Activated CD4-positive, alpha-beta memory T cell treated with anti-CD3 and anti-CD28 coated beads for 36 hours (primary cell): Measurements from ENCODE around the gene TP63. TPM values are rescaled to one million over a fixed set of nuclear protein-coding genes. Genes with fewer than 3 reads are reported as not detected.

Source experiments
- CTCF ChIA-PET: fragments of 350-600 bp; sonication (Branson Sonifier 250); formaldehyde crosslinking; loops from one replicate; lab custom pipeline; 2021; ENCODE audit warnings: antibody characterized with exemption, inconsistent platforms; lab: Charles Lee
- POLR2A ChIA-PET: fragments of 350-600 bp; sonication (Branson Sonifier 250); formaldehyde crosslinking; loops from one replicate; lab custom pipeline; 2021; ENCODE audit warnings: antibody characterized with exemption; lab: Charles Lee
- DNase-seq: peaks from one replicate; pipeline ENCODE4 v3.0.0-alpha.2; 2020
- H3K27ac Mint-ChIP-seq: one replicate; pipeline ENCODE4 v1.8.0; 2021; ENCODE audit warnings: mixed read lengths
- H3K27me3 Mint-ChIP-seq: one replicate; pipeline ENCODE4 v1.8.0; 2021; ENCODE audit warnings: mixed read lengths
- H3K36me3 Mint-ChIP-seq: one replicate; pipeline ENCODE4 v1.8.0; 2021; ENCODE audit warnings: mixed read lengths
- H3K4me1 Mint-ChIP-seq: one replicate; pipeline ENCODE4 v1.8.0; 2021; ENCODE audit warnings: low read depth, mixed read lengths
- H3K4me3 Mint-ChIP-seq: one replicate; pipeline ENCODE4 v1.8.0; 2021; ENCODE audit warnings: mild to moderate bottlenecking, mixed read lengths
- H3K9me3 Mint-ChIP-seq: one replicate; pipeline ENCODE4 v1.8.0; 2021; ENCODE audit warnings: mixed read lengths
- intact Hi-C: fragments of 100-400 bp; cut with micrococcal nuclease; formaldehyde crosslinking; loops from one replicate; pipeline ENCODE4 v1.15.1; 2023
- total RNA-seq, 2 experiments: library from RNA; stranded (reverse); gene quantifications; one replicate each; pipeline ENCODE4 v1.2.3, GENCODE V29; 2021

TP63 gene
- total RNA-seq, 2 experiments from 2014 or later, result 0.52 to 0.94 TPM

DNA sequence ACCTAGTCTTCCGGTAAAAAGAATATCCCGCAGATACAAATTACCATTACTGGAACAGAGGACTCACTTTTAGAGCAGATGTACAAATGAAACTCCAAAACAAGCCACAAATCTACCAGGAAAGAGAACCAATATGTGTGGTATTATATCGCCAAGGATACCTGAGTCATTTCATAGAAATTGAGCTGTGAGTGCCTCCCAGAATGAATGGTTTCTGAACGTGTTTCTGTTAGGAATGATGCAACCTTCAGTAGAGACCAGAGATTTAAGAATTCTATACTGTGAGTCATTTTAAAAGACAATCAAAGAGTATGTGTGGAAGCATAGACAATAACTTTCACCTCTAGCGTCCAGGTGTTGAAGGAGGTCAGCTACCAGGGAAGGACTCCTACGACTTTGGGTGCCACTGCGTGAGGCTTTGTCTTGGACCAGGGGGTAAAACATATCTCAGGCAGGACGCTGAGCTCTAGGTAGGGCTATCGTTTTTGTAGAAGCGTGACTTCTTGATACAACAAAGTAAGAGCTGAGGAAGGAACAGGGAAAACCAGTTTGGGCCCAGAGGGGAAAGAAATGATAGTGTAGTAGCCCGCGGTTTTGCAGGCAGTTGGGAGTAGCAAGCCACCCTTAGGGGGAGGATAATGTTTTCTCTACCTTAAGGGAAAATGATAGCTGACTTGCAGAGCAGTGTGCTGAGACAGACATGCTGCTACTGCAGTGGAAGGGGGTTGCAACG, 210.4 kb downstream of the TP63 start:
- ChIA-PET CTCF (interaction anchor here (1.1 to 1.5 kb wide), 2 partner anchors 107 to 324 kb away, joined by 3 to 4 read pairs; no protein-coding TSS in a partner anchor), POLR2A (interaction anchor here (1.4 kb wide), 1 partner anchor 553 kb away, joined by 3 read pairs; no protein-coding TSS in a partner anchor)
- no peak overlapping the region for H3K27ac Mint-ChIP-seq
- H3K36me3 Mint-ChIP-seq, result no peaks in the 10 kb centered on the region
- no peak for DNase-seq
- intact Hi-C loops, result loop anchor here (1.0 to 10.0 kb wide), 4 partner anchors 87 to 517 kb away; no protein-coding TSS in a partner anchor
- H3K4me3 Mint-ChIP-seq, result no peak overlapping the region
- no peaks in the 10 kb centered on the region for H3K9me3 Mint-ChIP-seq
- peaks cover 12% of the 10 kb centered on the region for H3K4me1 Mint-ChIP-seq
- peaks cover 3% of the 10 kb centered on the region for H3K27me3 Mint-ChIP-seq

DNA sequence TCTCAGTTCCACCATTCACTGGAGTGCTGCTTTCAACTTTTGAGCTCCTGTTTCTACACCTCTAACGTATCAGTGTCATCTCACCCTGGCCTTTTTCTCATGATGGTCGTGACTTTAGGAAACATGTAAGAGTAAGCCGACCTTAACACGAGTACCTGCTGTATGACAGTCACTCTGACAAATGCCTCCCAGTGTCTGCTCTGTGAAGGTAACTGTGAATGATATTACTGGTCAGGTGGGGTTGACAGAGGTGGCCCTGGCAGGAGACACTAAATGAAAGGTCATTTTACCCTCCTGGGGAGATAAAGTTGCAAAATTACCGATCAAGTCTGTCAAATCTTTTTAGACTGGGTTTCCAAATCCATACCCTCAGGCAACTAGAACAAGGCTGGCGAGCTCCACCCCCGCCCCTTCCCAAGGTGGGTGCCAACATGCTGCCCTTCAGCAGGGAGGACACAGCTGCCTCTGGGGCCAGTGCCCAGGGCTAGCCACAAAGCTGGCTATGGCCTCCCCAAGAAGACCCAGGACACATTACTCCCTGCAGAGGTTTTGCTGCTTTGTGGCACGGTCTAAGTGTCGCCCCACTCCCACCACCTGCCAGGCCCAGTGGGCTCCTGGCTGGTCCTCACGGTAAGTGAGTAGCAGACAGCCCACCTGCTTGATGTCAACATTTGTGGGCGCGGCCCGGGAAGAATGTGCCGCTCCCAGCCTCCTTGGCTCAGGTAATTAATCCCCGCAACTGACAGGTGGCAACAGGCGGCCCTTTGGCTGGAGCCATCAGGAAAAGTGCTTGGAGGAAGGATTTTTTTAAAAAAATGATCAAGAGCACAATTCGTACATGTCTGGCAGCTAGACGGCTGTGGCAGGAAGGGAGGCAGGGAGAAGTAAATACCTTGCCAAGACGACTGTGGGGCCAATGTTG, 211.8 kb downstream of the TP63 start:
- ChIA-PET POLR2A (interaction anchor here (1.4 kb wide), 1 partner anchor 554 kb away, joined by 3 read pairs; no protein-coding TSS in a partner anchor), CTCF (no interaction called here)
- no peak overlapping the region for H3K27ac Mint-ChIP-seq
- H3K4me3 Mint-ChIP-seq, result no peak overlapping the region
- H3K9me3 Mint-ChIP-seq, result no peaks in the 10 kb centered on the region
- intact Hi-C loops, result loop anchor here (5.0 to 10.0 kb wide), 2 partner anchors 281 to 518 kb away; no protein-coding TSS in a partner anchor
- DNase-seq, result no peak
- peaks cover 1% of the 10 kb centered on the region for H3K27me3 Mint-ChIP-seq
- peaks cover 12% of the 10 kb centered on the region for H3K4me1 Mint-ChIP-seq
- H3K36me3 Mint-ChIP-seq, result no peaks in the 10 kb centered on the region

DNA sequence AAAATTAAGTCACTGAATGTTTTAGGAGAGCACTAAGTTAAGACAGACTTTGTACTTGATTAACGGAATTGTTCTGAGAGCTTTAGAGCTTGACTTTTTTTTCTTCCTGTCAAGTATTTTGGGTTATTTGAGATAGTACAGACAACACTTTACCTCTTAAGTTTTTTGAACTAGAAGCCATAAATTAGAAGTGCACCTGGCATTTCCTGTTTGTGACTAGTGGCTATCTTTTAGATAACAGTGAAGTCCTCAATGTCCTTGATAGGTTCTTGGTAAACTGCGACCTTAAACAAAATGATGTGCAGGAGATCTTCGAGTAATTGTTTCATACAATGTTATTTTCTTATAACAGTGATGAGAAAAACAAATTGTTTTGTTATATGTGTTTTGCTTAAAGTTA, 213.9 kb downstream of the TP63 start:
- ChIA-PET CTCF (no interaction called here), POLR2A (no interaction called here)
- Mint-ChIP-seq H3K27ac (no peak overlapping the region), H3K27me3 (peaks cover 1% of the 10 kb centered on the region), H3K36me3 (no peaks in the 10 kb centered on the region), H3K4me3 (no peak overlapping the region), H3K9me3 (no peaks in the 10 kb centered on the region), H3K4me1 (peaks cover 12% of the 10 kb centered on the region)
- intact Hi-C loops, result loop anchor here (10.0 kb wide), 1 partner anchor 520 kb away; no protein-coding TSS in a partner anchor
- no peak for DNase-seq

DNA sequence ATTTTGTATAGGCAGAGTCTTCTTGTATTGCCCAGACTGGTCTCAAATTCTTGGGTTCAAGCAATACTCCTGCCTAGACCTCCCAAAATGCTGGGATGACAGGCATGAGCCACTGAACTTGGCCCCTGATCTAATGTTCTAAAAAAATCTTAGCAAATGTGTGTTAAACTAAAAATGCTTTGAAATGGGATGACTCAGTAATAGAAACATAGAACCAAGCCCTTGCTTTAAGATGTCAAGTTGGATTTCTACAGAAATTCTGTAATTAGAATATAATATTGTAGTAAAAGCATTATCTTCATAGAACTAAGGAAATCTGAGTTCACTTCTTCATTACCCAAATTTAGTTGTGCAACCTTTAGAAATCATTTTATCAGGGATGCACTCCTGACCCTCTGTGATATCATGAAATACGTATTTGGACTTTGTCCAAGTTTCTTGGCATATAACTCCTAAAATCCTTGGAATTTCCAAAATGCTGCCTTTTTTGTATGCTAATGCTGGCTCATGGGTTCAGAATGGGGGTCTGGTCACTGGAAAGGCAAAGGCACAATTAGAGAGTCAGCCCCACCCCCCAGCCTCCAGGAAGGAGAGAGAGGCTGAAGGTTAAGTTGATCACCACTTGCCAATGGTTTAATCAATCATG, 217.3 kb downstream of the TP63 start:
- ChIA-PET POLR2A (no interaction called here), CTCF (no interaction called here)
- intact Hi-C loops, result loop anchor here (10.0 kb wide), 1 partner anchor 524 kb away; no protein-coding TSS in a partner anchor
- Mint-ChIP-seq H3K4me3 (no peak overlapping the region), H3K27ac (no peak overlapping the region), H3K9me3 (no peaks in the 10 kb centered on the region), H3K27me3 (no peaks in the 10 kb centered on the region), H3K36me3 (no peaks in the 10 kb centered on the region), H3K4me1 (no peaks in the 10 kb centered on the region)
- DNase-seq, result no peak

DNA sequence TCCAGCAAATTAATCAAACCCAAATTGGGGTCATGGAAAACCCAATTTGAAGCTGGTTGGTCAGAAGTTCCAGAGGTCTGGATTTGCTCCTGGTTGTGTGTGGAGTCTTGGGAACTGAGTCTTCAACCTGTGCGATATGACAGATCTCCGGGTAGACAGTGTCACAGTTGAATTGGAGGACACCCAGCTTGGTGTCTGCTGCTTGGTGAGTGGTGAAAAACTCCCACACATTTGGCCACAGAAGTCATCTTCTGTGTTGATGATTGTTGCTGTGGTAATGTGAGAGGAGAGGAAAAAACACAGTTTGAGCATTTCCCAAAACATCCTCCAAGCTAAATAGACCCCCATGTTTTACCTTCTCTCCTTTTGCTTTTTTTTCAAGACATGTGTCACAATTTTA, 218.1 kb downstream of the TP63 start:
- no peak for DNase-seq
- POLR2A ChIA-PET, result no interaction called here
- Mint-ChIP-seq H3K27me3 (no peaks in the 10 kb centered on the region), H3K36me3 (no peaks in the 10 kb centered on the region), H3K4me3 (no peak overlapping the region), H3K27ac (no peak overlapping the region), H3K4me1 (no peaks in the 10 kb centered on the region), H3K9me3 (no peaks in the 10 kb centered on the region)
- intact Hi-C loops, result loop anchor here (10.0 kb wide), 1 partner anchor 524 kb away; no protein-coding TSS in a partner anchor
- CTCF ChIA-PET, result interaction anchor here (0.6 kb wide), 1 partner anchor 389 kb away, joined by 3 read pairs; no protein-coding TSS in a partner anchor

DNA sequence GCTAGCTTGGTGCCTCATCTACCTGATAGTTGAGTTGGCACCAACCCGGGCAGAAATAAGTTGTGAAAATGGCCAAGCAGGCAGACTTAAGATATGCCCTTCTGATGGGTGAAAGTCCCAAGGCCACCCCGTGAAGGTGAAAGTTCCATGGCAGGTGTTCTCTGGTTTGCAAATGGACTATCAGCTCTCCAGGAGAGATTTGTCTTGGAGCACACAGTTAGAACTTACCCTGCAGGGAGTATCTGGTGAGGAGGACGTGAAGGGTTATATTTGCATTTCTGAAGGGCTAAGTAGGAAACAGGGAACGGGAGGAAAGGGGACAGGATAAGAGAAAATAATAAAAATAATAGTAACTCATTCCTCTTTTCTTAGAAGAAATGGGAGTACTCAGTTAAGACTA, 220.5 kb downstream of the TP63 start:
- Mint-ChIP-seq H3K4me1 (no peaks in the 10 kb centered on the region), H3K27me3 (no peaks in the 10 kb centered on the region), H3K4me3 (no peak overlapping the region), H3K27ac (no peak overlapping the region), H3K36me3 (no peaks in the 10 kb centered on the region), H3K9me3 (no peaks in the 10 kb centered on the region)
- no peak for DNase-seq
- CTCF ChIA-PET, result no interaction called here
- POLR2A ChIA-PET, result no interaction called here
- intact Hi-C loops, result no loop called here

DNA sequence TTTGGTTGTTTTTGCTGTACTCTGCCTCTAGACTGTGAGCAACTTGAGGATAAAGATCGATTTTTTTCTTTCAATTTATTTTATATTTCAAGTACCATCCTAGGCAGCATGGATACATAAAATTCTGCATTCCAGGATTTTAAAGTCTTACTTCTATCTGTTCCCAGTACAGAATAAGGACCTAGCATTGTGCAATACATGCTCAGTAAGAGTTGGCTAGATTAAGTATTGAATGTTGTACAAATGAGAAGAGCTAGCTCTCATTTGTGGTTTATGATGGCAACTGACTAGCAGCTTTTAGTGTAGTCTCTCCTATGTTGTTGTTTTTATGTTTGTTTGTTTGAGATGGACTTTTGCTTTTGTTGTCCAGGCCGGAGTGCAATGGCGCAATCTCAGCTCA, 222.7 kb downstream of the TP63 start:
- H3K9me3 Mint-ChIP-seq, result no peaks in the 10 kb centered on the region
- no peak overlapping the region for H3K4me3 Mint-ChIP-seq
- POLR2A ChIA-PET, result no interaction called here
- no peaks in the 10 kb centered on the region for H3K27me3 Mint-ChIP-seq
- H3K27ac Mint-ChIP-seq, result no peak overlapping the region
- CTCF ChIA-PET, result no interaction called here
- H3K4me1 Mint-ChIP-seq, result no peaks in the 10 kb centered on the region
- no peak for DNase-seq
- intact Hi-C loops, result no loop called here
- H3K36me3 Mint-ChIP-seq, result no peaks in the 10 kb centered on the region

DNA sequence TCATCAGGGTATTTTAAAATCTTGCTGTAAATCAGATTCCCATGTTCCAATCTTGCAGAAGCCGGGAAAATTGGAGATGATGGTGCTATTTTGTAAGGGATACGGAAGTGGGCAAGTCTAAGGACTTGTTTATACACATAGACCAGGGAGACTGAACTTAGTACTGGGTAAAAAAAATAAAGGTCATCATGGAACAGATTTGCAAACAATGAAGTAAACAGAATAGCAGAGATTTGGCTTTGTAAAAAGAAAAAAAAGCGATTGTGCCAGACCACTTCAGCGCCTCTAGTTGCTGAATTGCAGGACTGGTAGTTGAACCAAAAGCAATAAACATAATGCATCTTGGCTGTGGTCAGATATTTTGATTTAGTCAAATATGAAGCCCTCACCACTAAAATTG, 229.1 kb downstream of the TP63 start:
- intact Hi-C loops, result no loop called here
- no peaks in the 10 kb centered on the region for H3K4me1 Mint-ChIP-seq
- no peaks in the 10 kb centered on the region for H3K9me3 Mint-ChIP-seq
- H3K27ac Mint-ChIP-seq, result no peak overlapping the region
- no peaks in the 10 kb centered on the region for H3K27me3 Mint-ChIP-seq
- CTCF ChIA-PET, result no interaction called here
- no peak overlapping the region for H3K4me3 Mint-ChIP-seq
- H3K36me3 Mint-ChIP-seq, result no peaks in the 10 kb centered on the region
- no peak for DNase-seq
- POLR2A ChIA-PET, result no interaction called here

DNA sequence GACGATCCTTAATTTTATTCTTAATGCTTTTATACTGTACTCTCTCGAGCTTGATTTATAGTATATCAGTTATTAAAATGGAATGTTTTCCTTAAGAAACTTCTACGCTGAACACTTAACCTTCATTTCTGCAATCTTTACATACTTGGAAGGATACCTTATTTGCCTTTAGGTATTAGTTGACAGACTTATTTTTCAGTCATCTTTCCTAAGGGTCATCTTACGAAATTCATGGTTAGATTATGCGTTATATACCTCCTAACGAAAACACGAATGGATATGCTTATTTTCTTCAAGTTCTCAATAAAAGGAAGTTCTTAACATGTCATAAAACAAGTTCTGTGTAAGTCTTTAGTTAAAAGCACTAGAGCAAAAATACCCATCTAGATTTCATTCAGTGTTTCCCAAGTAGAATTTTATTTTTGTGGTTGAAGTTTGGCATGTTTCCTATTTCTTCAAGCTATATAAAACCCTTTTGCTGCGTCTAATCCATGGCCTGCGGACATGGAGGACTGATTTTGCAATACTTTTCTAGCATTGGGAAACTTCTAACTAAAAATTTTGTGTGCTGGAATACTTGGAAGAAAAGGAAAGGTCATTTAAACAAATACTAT, 231.3 kb downstream of the TP63 start:
- H3K27ac Mint-ChIP-seq, result no peak overlapping the region
- DNase-seq, result no peak
- ChIA-PET CTCF (no interaction called here), POLR2A (no interaction called here)
- no peaks in the 10 kb centered on the region for H3K4me1 Mint-ChIP-seq
- no peaks in the 10 kb centered on the region for H3K27me3 Mint-ChIP-seq
- H3K36me3 Mint-ChIP-seq, result no peaks in the 10 kb centered on the region
- no peak overlapping the region for H3K4me3 Mint-ChIP-seq
- intact Hi-C loops, result no loop called here
- no peaks in the 10 kb centered on the region for H3K9me3 Mint-ChIP-seq

DNA sequence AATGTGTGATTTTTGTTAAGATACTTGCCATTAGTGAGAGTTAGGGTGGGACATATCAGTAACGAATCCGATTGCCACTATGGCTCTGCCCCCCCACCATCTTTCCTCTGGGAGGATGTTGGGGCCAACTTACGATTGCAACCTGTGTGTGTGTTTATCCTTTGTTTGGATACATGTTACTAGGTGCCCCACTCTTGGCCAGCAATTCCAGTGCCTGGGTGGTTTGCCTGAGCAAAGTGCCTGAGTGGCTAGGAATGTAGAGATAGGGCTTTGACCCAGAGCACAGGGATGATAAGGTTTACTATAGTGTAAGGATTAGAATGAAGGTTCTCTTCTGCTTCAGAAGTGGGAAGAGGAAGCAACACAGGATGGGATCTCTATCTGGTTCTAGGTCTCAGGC, 231.8 kb downstream of the TP63 start:
- Mint-ChIP-seq H3K27ac (no peak overlapping the region), H3K9me3 (no peaks in the 10 kb centered on the region), H3K4me1 (no peaks in the 10 kb centered on the region), H3K27me3 (no peaks in the 10 kb centered on the region), H3K4me3 (no peak overlapping the region), H3K36me3 (no peaks in the 10 kb centered on the region)
- intact Hi-C loops, result no loop called here
- DNase-seq, result no peak
- ChIA-PET CTCF (no interaction called here), POLR2A (no interaction called here)

DNA sequence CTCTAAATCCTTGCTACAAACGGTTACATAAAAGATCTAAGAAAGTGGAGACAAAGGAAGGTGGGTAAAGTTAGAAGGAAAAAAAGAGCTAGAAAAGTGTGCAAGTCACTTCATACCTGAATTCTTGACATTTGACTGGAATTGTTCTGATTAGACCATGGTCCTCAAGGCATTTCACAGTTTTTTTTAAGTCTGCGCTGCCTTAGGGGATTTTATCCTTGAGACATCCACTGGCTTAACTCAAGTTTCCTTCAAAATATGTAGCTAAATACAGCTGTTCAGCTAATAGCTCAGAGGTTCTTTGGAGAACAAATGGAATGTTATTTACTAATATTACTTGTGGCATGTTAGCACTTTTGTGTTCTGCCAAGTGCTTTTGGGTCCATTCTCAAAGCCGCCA, 236.9 kb downstream of the TP63 start:
- H3K4me1 Mint-ChIP-seq, result no peaks in the 10 kb centered on the region
- H3K4me3 Mint-ChIP-seq, result no peak overlapping the region
- no peak for DNase-seq
- H3K27ac Mint-ChIP-seq, result no peak overlapping the region
- no peaks in the 10 kb centered on the region for H3K36me3 Mint-ChIP-seq
- ChIA-PET CTCF (interaction anchor here (1.0 kb wide), 1 partner anchor 93 kb away, joined by 4 read pairs; no protein-coding TSS in a partner anchor), POLR2A (no interaction called here)
- no peaks in the 10 kb centered on the region for H3K27me3 Mint-ChIP-seq
- H3K9me3 Mint-ChIP-seq, result no peaks in the 10 kb centered on the region
- intact Hi-C loops, result no loop called here
